Measurements from ENCODE around the gene TMEM52B. TPM values are rescaled to one million over a fixed set of nuclear protein-coding genes. Genes with fewer than 3 reads are reported as not detected.
A peak's percentile ranks its signal among the peaks of the same experiment; 100 is the strongest.
"Not testable (repeated sequence)": the region's sequence is repeated elsewhere in the genome, so short reads cannot be mapped to it uniquely, and the experiment has no call there.

TMEM52B gene
- total and polyA plus RNA-seq, 7 donors: 0.12 to 1.2 TPM; not detected in 5

DNA sequence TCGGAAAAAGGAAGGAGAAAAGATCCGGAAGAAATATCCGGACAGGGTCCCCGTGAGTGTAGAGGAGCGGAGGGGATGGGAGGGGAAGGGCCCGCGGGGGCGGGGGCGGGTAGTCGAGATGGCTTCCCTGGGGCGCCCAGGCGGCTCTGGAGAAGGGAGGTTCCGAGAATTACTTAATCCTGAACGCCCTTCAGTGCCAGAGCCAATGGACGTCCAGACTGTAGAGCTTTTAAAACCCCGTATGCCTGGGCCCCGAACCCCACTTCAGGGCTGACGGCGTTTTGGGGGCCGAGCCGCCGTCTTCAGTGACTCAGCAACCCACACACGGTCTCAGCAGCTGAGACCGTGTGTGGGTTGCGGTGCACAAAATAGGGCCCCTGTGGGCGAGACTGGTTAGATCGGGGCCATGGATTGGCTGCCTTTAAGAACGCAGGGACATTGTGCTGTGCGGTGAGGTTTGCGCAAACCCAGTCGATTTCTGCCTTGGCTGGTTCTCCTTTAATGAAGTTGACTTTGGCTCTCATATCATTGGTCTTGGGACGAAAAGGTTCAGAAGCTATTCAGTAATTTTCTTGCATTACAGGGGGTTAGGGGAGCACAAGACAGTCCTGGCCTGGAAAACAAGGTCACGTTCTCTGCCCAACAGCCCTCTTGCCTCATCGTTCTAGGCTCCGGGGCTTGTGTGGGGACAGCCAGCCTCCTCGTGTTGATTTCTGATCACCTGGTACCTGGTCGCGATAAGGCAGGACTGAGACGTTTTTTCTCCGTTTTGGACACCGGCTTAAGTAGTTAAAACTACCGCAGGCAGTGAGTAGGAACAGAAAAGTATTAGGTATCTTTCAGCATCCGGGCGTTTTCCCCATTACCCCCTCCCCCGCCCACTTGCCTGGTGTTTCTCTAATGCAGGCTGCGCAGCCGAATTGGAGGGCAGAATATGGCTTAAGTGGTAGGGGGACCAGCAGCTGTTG is 34.6 kb downstream of the TMEM52B start:
- DNase-seq: peak; percentile 93
- no peaks in the 10 kb centered on the region for H3K9me3 ChIP-seq
- no peaks in the 10 kb centered on the region for H3K27me3 ChIP-seq
- peaks cover 0 to 26% (median 21%) of the 10 kb centered on the region in 4 donors for H3K4me1 ChIP-seq
- H3K4me3 ChIP-seq: peak overlapping the region; percentile 68 to 93 (median 88)
- peak in 1 of 2 donors; percentile 70 for TF ChIP-seq POLR2A (IDR thresholded peaks at IDR 0.05)
- peak; percentile 49 to 79 (median 62) for TF ChIP-seq POLR2AphosphoS5 (IDR thresholded peaks at IDR 0.05)
- TF ChIP-seq, protein P1, sequence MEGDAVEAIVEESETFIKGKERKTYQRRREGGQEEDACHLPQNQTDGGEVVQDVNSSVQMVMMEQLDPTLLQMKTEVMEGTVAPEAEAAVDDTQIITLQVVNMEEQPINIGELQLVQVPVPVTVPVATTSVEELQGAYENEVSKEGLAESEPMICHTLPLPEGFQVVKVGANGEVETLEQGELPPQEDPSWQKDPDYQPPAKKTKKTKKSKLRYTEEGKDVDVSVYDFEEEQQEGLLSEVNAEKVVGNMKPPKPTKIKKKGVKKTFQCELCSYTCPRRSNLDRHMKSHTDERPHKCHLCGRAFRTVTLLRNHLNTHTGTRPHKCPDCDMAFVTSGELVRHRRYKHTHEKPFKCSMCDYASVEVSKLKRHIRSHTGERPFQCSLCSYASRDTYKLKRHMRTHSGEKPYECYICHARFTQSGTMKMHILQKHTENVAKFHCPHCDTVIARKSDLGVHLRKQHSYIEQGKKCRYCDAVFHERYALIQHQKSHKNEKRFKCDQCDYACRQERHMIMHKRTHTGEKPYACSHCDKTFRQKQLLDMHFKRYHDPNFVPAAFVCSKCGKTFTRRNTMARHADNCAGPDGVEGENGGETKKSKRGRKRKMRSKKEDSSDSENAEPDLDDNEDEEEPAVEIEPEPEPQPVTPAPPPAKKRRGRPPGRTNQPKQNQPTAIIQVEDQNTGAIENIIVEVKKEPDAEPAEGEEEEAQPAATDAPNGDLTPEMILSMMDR (IDR thresholded peaks at IDR 0.05): no peak
- TF ChIP-seq EP300 (IDR thresholded peaks at IDR 0.05): peak in 2 of 4 donors; percentile 2 to 28
- 0 to 1% methylated on average over 47 of the region's 47 CpGs for WGBS, 2 donors
- H3K27ac ChIP-seq: peak overlapping the region; percentile 95 to 100 (median 100)
- intact Hi-C loops (cut with DNase I): loop anchor here (2.0 to 10.0 kb wide), 3 partner anchors 151 to 1299 kb away; partner anchors contain the start of genes PHC1 and YBX3
- H3K36me3 ChIP-seq: peaks cover 2 to 13% (median 5%) of the 10 kb centered on the region in 4 donors

DNA sequence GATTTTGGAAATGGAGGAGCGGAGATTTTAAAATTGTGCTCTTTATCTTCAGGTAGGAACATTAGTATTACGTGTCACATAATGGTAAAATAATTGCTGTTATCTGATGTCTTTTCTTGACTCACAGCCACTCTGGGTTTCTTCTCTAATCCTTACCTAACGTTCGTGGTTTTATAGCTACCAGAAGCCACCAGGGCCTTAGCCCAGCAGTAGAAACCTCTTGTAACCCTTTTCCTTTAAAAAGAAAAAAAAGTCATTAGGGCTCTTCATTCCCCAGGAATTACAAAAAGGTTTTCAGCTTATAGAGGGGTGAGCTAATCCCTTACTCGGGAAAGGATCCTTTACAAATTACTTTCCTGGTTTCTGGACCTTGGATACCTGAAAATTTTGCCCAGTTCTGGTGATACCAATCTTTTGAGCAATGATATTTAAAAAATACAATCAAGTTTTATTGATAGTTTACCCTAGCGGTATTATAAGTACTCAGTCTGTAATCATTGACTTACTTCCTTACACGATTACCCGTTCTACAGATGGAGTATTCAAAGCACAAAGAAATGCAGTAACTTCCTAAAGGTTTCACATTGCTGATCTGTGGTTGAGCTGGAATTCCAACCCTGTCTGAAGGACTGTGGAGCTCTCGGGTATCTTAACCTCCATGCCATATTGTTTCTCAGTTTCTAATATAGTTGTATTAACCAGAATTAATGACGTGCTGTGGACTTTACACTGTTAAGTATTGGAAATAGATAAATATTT is 35.5 kb downstream of the TMEM52B start:
- Histone ChIP-seq H3K36me3 (peaks cover 3 to 22% (median 7%) of the 10 kb centered on the region in 4 donors), H3K9me3 (no peaks in the 10 kb centered on the region), H3K27me3 (no peaks in the 10 kb centered on the region), H3K4me1 (peaks cover 0 to 26% (median 21%) of the 10 kb centered on the region in 4 donors), H3K4me3 (peak overlapping the region; percentile 68 to 93 (median 88)), H3K27ac (peak overlapping the region; percentile 95 to 100 (median 100))
- WGBS, 2 donors: 10 to 33% methylated on average over 10 of the region's 10 CpGs
- no peak for DNase-seq
- intact Hi-C loops (cut with DNase I): loop anchor here (2.0 to 10.0 kb wide), 3 partner anchors 150 to 1300 kb away; partner anchors contain the start of genes PHC1 and YBX3
- TF ChIP-seq, protein P1 (IDR thresholded peaks at IDR 0.05): no peak
- TF ChIP-seq POLR2A (IDR thresholded peaks at IDR 0.05): no peak
- no peak for TF ChIP-seq EP300 (IDR thresholded peaks at IDR 0.05)
- no peak for TF ChIP-seq POLR2AphosphoS5 (IDR thresholded peaks at IDR 0.05)

DNA sequence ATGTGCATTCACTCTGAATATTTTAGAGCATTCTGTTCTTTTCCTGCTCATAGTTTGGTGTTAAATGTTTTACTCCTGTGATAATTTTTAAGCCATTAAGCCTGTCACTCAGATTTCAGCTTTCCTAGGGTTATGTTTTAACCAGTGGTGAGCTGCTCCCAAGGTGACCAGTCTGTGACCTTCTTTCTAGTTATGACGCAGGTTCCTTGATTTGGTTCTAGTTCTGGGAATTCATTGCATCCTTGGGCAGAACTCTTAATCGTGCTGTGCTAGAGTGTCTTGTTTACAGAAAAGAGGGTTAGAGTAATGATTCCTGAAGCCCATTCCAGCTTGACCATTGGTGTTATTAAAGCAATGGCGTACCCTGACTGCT is 36.0 kb downstream of the TMEM52B start:
- Histone ChIP-seq H3K4me1 (peaks cover 0 to 28% (median 25%) of the 10 kb centered on the region in 4 donors), H3K36me3 (peaks cover 5 to 27% (median 10%) of the 10 kb centered on the region in 4 donors), H3K27ac (peak overlapping the region; percentile 95 to 100 (median 100)), H3K27me3 (no peaks in the 10 kb centered on the region), H3K4me3 (peak overlapping the region; percentile 68 to 93 (median 88)), H3K9me3 (no peaks in the 10 kb centered on the region)
- 60 to 81% methylated on average over 3 of the region's 3 CpGs for WGBS, 2 donors
- intact Hi-C loops (cut with DNase I): loop anchor here (2.0 to 10.0 kb wide), 3 partner anchors 150 to 1300 kb away; partner anchors contain the start of genes PHC1 and YBX3
- TF ChIP-seq POLR2A (IDR thresholded peaks at IDR 0.05) (no peak), EP300 (IDR thresholded peaks at IDR 0.05) (no peak), POLR2AphosphoS5 (IDR thresholded peaks at IDR 0.05) (no peak)
- TF ChIP-seq, protein P1 (IDR thresholded peaks at IDR 0.05): no peak
- no peak for DNase-seq

DNA sequence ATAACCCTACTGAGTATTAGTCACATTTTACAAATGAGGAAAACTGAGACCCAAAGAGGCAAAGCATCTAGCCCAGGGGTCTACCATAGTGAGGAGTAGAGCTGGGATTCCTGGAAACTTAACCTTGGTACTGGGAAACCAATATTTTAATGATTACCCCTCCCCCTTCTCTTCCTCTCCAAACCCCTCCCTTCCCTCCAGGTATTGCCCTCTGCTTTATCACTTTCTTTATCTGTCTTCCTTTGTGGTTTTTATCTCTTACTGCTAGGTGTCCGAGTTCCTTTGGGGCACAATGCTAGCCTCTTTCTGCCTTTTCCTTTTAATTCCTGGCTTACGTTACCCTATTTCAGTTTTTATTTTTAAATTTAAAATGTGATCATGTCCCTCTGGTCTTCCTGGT is 36.6 kb downstream of the TMEM52B start:
- peak overlapping the region; percentile 95 to 100 (median 100) for H3K27ac ChIP-seq
- no peak for DNase-seq
- H3K36me3 ChIP-seq: peaks cover 5 to 33% (median 15%) of the 10 kb centered on the region in 4 donors
- H3K4me3 ChIP-seq: peak overlapping the region; percentile 68 to 93 (median 88)
- WGBS, 2 donors: 50 to 53% methylated on average over 2 of the region's 2 CpGs
- H3K9me3 ChIP-seq: no peaks in the 10 kb centered on the region
- peaks cover 0 to 34% (median 30%) of the 10 kb centered on the region in 4 donors for H3K4me1 ChIP-seq
- intact Hi-C loops (cut with DNase I): loop anchor here (2.0 to 10.0 kb wide), 2 partner anchors 149 to 1301 kb away; partner anchors contain the start of gene PHC1
- TF ChIP-seq, protein P1 (IDR thresholded peaks at IDR 0.05): no peak
- TF ChIP-seq POLR2A (IDR thresholded peaks at IDR 0.05) (no peak), EP300 (IDR thresholded peaks at IDR 0.05) (no peak), POLR2AphosphoS5 (IDR thresholded peaks at IDR 0.05) (no peak)
- H3K27me3 ChIP-seq: no peaks in the 10 kb centered on the region

DNA sequence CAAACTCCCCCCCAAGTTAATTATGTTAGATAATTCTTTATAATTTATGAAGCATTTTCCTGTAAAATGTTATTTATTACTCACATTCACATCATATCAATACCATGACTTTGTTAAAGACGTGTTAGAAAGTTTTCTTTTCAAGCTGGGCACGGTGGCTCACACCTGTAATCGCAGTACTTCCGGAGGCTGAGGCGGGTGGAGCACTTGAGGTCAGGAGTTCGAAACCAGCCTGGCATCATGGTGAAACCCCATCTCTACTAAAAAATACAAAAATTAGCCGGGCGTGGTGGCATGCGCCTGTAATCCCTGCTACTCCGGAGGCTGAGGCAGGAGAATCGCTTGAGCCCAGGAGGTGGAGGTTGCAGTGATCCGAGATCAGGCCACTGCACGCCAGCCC is 37.1 kb downstream of the TMEM52B start:
- intact Hi-C loops (cut with DNase I): loop anchor here (2.0 to 10.0 kb wide), 2 partner anchors 149 to 1301 kb away; partner anchors contain the start of gene PHC1
- H3K36me3 ChIP-seq: peaks cover 8 to 38% (median 19%) of the 10 kb centered on the region in 4 donors
- peaks cover 0 to 37% (median 34%) of the 10 kb centered on the region in 4 donors for H3K4me1 ChIP-seq
- H3K27me3 ChIP-seq, H3K9me3 ChIP-seq, DNase-seq, H3K4me3 ChIP-seq: not testable (repeated sequence)
- H3K27ac ChIP-seq: peak overlapping the region in 1 of 4 donors; percentile 100
- 86 to 87% methylated on average over 13 of the region's 13 CpGs for WGBS, 2 donors
